Epithelial cell of esophagus (primary cell): ENCODE data around the gene PCDH1.
"Not testable (repeated sequence)": the region's sequence is repeated elsewhere in the genome, so short reads cannot be mapped to it uniquely, and the experiment has no call there.

Experiments
- DNase-seq: peaks from one replicate; pipeline ENCODE4 v3.0.0; 2010; ENCODE audit warnings: low read depth
- H3K4me3 ChIP-seq: 2 replicates; pipeline ENCODE4 v1.5.1; 2011; ENCODE audit warnings: mild to moderate bottlenecking, low read length, control low read depth
- TF ChIP-seq, protein P1 (sequence below): IDR thresholded peaks from 2 replicates; pipeline ENCODE4 v1.5.1; 2011; ENCODE audit warnings: low read depth, mild to moderate bottlenecking, low read length, control low read depth, inconsistent platforms; ENCODE audit not compliant: insufficient read depth; ENCODE audit errors: missing control alignments

The PCDH1 gene

DNA sequence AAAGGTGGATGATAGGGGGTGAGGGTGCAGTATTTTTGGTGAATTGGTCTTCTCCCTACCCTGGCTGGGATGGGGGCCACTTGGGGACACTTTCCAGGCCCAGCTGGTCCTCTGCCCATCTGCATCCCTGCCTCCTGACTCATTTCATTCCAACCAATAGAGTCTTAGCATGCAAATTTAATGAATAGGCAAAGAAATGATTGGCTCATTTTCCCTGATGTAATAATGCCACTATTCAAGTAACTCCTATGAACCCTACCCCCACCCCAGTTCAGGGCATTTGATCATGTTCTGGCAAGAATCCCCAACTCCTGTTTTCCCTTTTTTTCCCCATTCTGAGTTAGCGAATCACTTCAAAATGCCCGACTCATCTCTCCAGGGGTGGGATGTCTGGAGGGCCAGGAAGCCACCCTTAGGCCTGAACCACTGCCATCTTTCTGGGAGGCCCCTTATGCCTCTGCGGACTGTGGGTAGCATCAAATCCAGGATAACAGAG, 56.7 kb downstream of the PCDH1 start:
- DNase-seq: peak; percentile 57
- no peak overlapping the region for H3K4me3 ChIP-seq
- TF ChIP-seq, protein P1, sequence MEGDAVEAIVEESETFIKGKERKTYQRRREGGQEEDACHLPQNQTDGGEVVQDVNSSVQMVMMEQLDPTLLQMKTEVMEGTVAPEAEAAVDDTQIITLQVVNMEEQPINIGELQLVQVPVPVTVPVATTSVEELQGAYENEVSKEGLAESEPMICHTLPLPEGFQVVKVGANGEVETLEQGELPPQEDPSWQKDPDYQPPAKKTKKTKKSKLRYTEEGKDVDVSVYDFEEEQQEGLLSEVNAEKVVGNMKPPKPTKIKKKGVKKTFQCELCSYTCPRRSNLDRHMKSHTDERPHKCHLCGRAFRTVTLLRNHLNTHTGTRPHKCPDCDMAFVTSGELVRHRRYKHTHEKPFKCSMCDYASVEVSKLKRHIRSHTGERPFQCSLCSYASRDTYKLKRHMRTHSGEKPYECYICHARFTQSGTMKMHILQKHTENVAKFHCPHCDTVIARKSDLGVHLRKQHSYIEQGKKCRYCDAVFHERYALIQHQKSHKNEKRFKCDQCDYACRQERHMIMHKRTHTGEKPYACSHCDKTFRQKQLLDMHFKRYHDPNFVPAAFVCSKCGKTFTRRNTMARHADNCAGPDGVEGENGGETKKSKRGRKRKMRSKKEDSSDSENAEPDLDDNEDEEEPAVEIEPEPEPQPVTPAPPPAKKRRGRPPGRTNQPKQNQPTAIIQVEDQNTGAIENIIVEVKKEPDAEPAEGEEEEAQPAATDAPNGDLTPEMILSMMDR: no peak

GRCh38 chr5:141820686-141821085, 57.5 kb downstream of the PCDH1 start:
- not testable (repeated sequence) for DNase-seq, H3K4me3 ChIP-seq

- TF ChIP-seq, protein P1: no peak
- DNase-seq: no peak
- no peak overlapping the region for H3K4me3 ChIP-seq
Measured at GRCh38 chr5:141817631-141818030, 60.6 kb downstream of the PCDH1 start.

- no peak overlapping the region for H3K4me3 ChIP-seq
- TF ChIP-seq, protein P1: no peak
- no peak for DNase-seq
Measured at GRCh38 chr5:141816598-141817399, 61.4 kb downstream of the PCDH1 start.

DNA sequence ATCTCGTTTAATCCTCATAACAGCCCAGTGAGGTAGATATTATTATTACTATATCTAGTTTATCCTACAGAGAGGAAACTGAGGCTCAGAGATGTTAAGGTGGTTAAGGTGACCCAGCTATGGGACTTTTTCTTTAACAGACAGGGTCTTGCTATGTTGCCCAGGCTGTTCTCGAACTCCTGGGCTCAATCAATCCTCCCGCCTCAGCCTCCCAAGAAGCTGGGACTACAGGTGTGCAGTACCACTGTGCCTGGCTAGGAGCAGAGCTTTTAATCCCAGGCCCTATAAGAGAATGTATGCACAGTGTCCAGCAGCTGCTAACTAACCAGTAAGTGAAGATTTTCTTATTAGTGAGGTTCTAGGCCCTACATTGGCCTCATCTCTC, 62.4 kb downstream of the PCDH1 start:
- DNase-seq: no peak
- H3K4me3 ChIP-seq: no peak overlapping the region
- TF ChIP-seq, protein P1: no peak

DNA sequence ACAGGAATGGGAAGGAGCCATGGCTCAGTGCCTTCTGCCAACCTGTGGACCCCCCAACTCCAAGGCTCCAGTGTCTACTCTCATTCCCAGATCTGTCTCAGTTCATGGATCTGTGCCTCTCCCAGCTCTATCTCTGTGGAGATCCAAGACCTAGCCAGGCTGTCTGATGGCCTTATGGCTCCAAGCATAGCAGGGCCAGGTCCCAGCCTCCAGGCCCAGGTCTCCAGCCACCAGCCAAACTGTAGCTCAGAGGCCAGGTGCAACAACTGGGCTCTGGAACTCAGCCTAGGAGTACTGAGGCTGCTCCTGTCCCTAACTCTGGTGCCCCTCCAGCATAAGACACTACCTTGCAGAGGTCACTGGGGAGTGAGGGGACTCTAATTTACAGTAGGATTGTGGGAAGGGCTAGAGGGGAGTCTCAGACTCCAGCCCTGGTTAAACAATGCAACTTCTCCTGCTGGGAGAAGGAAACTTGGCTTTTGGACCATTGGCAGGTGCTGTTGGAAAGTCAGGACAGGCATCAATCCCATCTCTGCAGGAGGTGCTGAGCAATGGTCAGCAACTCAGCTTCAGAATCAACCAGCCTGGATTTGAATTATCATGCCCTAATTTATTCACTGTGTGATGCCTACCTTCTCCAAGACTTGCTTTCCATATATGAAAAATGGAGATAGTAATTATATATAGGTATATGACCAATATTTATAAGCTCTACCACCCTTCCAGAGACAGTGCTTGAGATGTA, 63.0 kb downstream of the PCDH1 start:
- no peak overlapping the region for H3K4me3 ChIP-seq
- TF ChIP-seq, protein P1: no peak
- no peak for DNase-seq

DNA sequence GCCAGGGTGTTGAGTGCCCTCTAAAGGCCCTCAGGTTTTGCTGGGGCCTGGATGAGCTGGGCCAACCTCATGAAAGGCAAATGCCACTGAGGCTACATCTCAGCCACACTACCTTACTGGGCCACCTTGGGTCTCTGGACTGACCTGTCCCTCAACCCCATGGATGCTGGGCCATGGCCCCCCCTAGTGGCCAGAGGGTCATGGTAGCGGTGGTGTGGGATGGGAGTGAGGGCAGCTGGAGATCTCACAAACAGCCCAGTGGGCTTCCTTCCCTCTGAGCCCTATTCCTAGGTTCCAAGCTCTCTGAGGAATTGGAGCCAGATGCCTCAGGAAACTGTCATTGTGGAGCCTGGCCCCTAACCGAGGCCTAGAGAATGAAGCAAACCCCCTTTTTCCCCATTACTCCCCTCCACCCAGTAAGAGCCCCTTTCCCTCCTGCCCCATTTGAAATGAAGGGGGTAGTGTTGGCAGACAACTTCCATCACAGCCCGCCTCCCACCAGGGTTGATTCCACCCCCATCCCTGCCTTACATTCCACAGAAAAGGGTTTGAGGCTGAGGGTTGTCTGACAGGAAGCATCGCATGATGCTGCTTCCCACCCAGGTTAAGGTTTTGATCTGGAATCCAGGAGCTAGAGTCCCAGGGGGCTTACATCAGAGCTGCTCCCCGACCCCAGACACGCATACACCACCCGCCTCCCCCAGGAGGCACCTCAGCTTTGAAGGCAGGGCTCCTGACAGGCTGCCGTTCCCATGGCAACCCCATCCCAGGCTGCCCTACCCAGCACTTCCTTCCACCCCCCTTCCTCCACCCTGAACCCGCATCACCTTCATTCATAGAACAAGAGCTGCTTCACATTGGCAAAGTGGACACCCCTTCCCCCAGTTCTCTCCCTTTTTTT, 63.9 kb downstream of the PCDH1 start:
- peak; percentile 53 for DNase-seq
- TF ChIP-seq, protein P1: peak; percentile 55
- no peak overlapping the region for H3K4me3 ChIP-seq
